GM12878 (cell line): ENCODE results near the gene CRHBP. TPM values are rescaled to one million over a fixed set of nuclear protein-coding genes. Genes with fewer than 3 reads are reported as not detected.
"Not testable (repeated sequence)": the region's sequence is repeated elsewhere in the genome, so short reads cannot be mapped to it uniquely, and the experiment has no call there.

ENCODE experiments used
- ATAC-seq: fragments of 200-7000 bp; cut with Tn5 transposase; 3 replicates; pipeline ENCODE4 v1.9.1; 2020; ENCODE audit warnings: mild to moderate bottlenecking, moderate library complexity
- BruUV-seq: library from RNA; stranded (reverse); fragments of 400-500 nt; replicated peaks from 2 replicates; lab custom pipeline; 2021; lab: Mats Ljungman, UMichigan
- CTCF ChIA-PET: fragments of 300-600 bp; sonication (Branson Sonifier 250); formaldehyde crosslinking; extraction: SDS; loops from one replicate; lab custom pipeline; 2021; ENCODE audit warnings: inconsistent platforms; lab: Yijun Ruan, JAX
- POLR2A ChIA-PET: fragments of 350-600 bp; formaldehyde crosslinking; extraction: SDS; loops from one replicate; lab custom pipeline; 2021; ENCODE audit warnings: inconsistent platforms; lab: Charles Lee
- RAD21 ChIA-PET: fragments of 300-600 bp; sonication (Branson Sonifier 250); formaldehyde crosslinking; loops from one replicate; lab custom pipeline; 2023; ENCODE audit warnings: antibody characterized with exemption; ENCODE audit not compliant: unreplicated experiment; lab: Charles Lee
- SMC1A ChIA-PET: fragments of 300-600 bp; sonication (Branson Sonifier 250); formaldehyde crosslinking; loops from one replicate; lab custom pipeline; 2023; ENCODE audit not compliant: unreplicated experiment, uncharacterized antibody; lab: Charles Lee
- DNase-seq: peaks from one replicate; pipeline ENCODE4 v3.0.0-alpha.2; 2011; ENCODE audit warnings: low read depth, low spot score
- FAIRE-seq: peaks from 3 replicates; lab custom pipeline; 2011; peaks lifted over from hg19 to GRCh38; lab: Jason Lieb, UNC
- H2AFZ ChIP-seq: 2 replicates; pipeline ENCODE4 v1.6.0; 2011; ENCODE audit warnings: low read depth, low read length, control low read depth; ENCODE audit not compliant: control insufficient read depth
- H3K27ac ChIP-seq: 2 replicates; pipeline ENCODE4 v1.5.1; 2011; ENCODE audit warnings: control low read depth; ENCODE audit not compliant: control insufficient read depth, insufficient read depth
- H3K27me3 ChIP-seq, 2 experiments: replicated peaks in 1 of 2; 2 replicates each; pipeline versions ENCODE4 v1.6.0 to v1.6.1; 2011; ENCODE audit warnings: low read length in 1 of 2; ENCODE audit not compliant: control insufficient read depth in 2 of 2, insufficient read depth in 2 of 2
- H3K36me3 ChIP-seq, 2 experiments: 2 replicates each; pipeline ENCODE4 v1.5.1; 2011; ENCODE audit warnings: low read length in 1 of 2; ENCODE audit not compliant: control insufficient read depth in 2 of 2, insufficient read depth in 2 of 2
- H3K4me1 ChIP-seq: 2 replicates; pipeline ENCODE4 v1.6.1; 2011; ENCODE audit warnings: mild to moderate bottlenecking, low read length, moderate library complexity, mixed read lengths; ENCODE audit not compliant: control insufficient read depth, insufficient read depth
- H3K4me2 ChIP-seq: 2 replicates; pipeline ENCODE4 v1.6.0; 2011; ENCODE audit warnings: control low read depth; ENCODE audit not compliant: control insufficient read depth, insufficient read depth
- H3K4me3 ChIP-seq: fragments of 200-600 bp; sonication (generic); 2 replicates; pipeline ENCODE4 v1.5.1; 2016
- H3K79me2 ChIP-seq: 2 replicates; pipeline ENCODE4 v1.6.0; 2011; ENCODE audit warnings: low read length; ENCODE audit not compliant: control insufficient read depth, insufficient read depth
- H3K9ac ChIP-seq: 2 replicates; pipeline ENCODE4 v1.8.0; 2011; ENCODE audit warnings: low read length, control low read depth, mixed read lengths; ENCODE audit not compliant: control insufficient read depth, insufficient read depth
- H3K9me3 ChIP-seq: replicated peaks from 3 replicates; pipeline ENCODE4 v1.5.1; 2011; ENCODE audit warnings: mild to moderate bottlenecking, low read length; ENCODE audit not compliant: control insufficient read depth, insufficient read depth
- H4K20me1 ChIP-seq: 2 replicates; pipeline ENCODE4 v1.6.0; 2011; ENCODE audit not compliant: control insufficient read depth, insufficient read depth
- POLR2A ChIP-seq: IDR thresholded peaks from 2 replicates; pipeline ENCODE4 v1.6.1; 2011; ENCODE audit warnings: low read depth, mild to moderate bottlenecking, low read length
- SPI1 ChIP-seq: IDR thresholded peaks from 2 replicates; pipeline ENCODE4 v1.6.1; 2011; ENCODE audit warnings: low read depth, mild to moderate bottlenecking, low read length, moderate library complexity, borderline replicate concordance; ENCODE audit not compliant: insufficient read depth
- WGBS: methylation state at CpG from one replicate; pipeline ENCODE4 v1.1.6; 2016; ENCODE audit warnings: low lambda C conversion rate; ENCODE audit not compliant: insufficient replicate concordance, insufficient coverage; ENCODE audit errors: missing lambda C conversion rate; 5-methylcytosine and 5-hydroxymethylcytosine counted together
- in situ Hi-C: fragments of 300-500 bp; cut with MboI; formaldehyde crosslinking; loops from 9 replicates; pipeline ENCODE4 v1.14.3; 2018; ENCODE audit warnings: mixed read lengths
- intact Hi-C: fragments of 100-400 bp; cut with micrococcal nuclease; formaldehyde crosslinking; loops from one replicate; pipeline ENCODE4 v1.14.2; 2022; ENCODE audit not compliant: unreplicated experiment
- polyA plus RNA-seq, 11 experiments: library from polyadenylated mRNA; depleted of rRNA in 4 of 11; unstranded in 6 of 11; stranded (reverse) in 5 of 11; fragments of >200 nt; fragmentation: Nextera tagmentation in 4 of 11; fragmentation: Illumina TruSeq in 1 of 11; extraction: Ambion mirVana in 4 of 11; extraction: Trizol in 1 of 11; gene quantifications; 1 replicate in 1 of 11; 2 replicates in 10 of 11; pipeline versions ENCODE4 v1.2.1 to v1.2.3, GENCODE V29; 2011 to 2016; ENCODE audit warnings: inconsistent platforms in 2 of 11, missing spikeins in 2 of 11, low read depth in 1 of 11
- total RNA-seq, 4 experiments: library from RNA; depleted of rRNA in 3 of 4; stranded (reverse); fragments of >200 nt in 3 of 4; fragmentation: Illumina TruSeq in 1 of 4; extraction: Trizol in 1 of 4; gene quantifications; 2 replicates each; pipeline versions ENCODE4 v1.2.1 to v1.2.3, GENCODE V29; 2013 to 2021
- TF ChIP-seq, protein P1 (sequence below): fragments of 450-650 bp; IDR thresholded peaks from 2 replicates; pipeline ENCODE4 v1.6.1; 2016; ENCODE audit warnings: mild to moderate bottlenecking
- TF ChIP-seq, protein P2 (sequence below): IDR thresholded peaks from 2 replicates; pipeline ENCODE4 v1.6.1; 2012; ENCODE audit warnings: low read depth, low read length, improper control_type of control experiment
- TF ChIP-seq, protein P3 (sequence below): fragments of 450-650 bp; IDR thresholded peaks from 2 replicates; pipeline ENCODE4 v1.6.1; 2018; ENCODE audit warnings: borderline replicate concordance, mild to moderate bottlenecking; ENCODE audit not compliant: partially characterized antibody

The CRHBP gene
- total and polyA plus RNA-seq, 10 of the 15 experiments (the other 5 are each of a cell fraction or from before 2014, with no cell fraction given): 0.04 to 0.32 TPM; not detected in 8

DNA sequence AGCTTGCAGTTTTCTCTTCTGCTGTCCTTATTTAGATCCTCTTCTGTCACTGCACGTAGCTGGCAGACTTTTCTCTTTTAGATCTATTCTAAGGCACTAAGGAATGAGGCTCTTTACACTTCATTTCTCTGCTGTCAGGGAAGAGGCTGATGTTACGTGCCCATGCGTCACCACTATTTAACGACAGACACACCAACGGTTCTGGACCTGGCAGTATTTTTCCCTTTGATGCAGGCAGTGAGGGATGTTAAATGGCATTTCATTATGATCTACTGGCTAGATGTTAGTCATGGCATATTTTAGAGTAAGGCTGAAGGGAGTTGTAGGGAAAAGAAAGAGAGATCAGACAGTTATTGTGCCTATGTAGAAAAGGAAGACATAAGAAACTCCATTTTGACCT, 8.2 kb upstream of the CRHBP start (continued):
- TF ChIP-seq, protein P1, sequence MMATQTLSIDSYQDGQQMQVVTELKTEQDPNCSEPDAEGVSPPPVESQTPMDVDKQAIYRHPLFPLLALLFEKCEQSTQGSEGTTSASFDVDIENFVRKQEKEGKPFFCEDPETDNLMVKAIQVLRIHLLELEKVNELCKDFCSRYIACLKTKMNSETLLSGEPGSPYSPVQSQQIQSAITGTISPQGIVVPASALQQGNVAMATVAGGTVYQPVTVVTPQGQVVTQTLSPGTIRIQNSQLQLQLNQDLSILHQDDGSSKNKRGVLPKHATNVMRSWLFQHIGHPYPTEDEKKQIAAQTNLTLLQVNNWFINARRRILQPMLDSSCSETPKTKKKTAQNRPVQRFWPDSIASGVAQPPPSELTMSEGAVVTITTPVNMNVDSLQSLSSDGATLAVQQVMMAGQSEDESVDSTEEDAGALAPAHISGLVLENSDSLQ: no peak
- TF ChIP-seq POLR2A (no peak), SPI1 (no peak)
- TF ChIP-seq, protein P2, sequence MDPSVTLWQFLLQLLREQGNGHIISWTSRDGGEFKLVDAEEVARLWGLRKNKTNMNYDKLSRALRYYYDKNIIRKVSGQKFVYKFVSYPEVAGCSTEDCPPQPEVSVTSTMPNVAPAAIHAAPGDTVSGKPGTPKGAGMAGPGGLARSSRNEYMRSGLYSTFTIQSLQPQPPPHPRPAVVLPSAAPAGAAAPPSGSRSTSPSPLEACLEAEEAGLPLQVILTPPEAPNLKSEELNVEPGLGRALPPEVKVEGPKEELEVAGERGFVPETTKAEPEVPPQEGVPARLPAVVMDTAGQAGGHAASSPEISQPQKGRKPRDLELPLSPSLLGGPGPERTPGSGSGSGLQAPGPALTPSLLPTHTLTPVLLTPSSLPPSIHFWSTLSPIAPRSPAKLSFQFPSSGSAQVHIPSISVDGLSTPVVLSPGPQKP: no peak
- TF ChIP-seq, protein P3, sequence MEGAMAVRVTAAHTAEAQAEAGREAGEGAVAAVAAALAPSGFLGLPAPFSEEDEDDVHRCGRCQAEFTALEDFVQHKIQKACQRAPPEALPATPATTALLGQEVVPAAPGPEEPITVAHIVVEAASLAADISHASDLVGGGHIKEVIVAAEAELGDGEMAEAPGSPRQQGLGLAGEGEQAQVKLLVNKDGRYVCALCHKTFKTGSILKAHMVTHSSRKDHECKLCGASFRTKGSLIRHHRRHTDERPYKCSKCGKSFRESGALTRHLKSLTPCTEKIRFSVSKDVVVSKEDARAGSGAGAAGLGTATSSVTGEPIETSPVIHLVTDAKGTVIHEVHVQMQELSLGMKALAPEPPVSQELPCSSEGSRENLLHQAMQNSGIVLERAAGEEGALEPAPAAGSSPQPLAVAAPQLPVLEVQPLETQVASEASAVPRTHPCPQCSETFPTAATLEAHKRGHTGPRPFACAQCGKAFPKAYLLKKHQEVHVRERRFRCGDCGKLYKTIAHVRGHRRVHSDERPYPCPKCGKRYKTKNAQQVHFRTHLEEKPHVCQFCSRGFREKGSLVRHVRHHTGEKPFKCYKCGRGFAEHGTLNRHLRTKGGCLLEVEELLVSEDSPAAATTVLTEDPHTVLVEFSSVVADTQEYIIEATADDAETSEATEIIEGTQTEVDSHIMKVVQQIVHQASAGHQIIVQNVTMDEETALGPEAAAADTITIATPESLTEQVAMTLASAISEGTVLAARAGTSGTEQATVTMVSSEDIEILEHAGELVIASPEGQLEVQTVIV: no peak
- TF ChIP-seq, all 136 proteins: peak for 0

DNA sequence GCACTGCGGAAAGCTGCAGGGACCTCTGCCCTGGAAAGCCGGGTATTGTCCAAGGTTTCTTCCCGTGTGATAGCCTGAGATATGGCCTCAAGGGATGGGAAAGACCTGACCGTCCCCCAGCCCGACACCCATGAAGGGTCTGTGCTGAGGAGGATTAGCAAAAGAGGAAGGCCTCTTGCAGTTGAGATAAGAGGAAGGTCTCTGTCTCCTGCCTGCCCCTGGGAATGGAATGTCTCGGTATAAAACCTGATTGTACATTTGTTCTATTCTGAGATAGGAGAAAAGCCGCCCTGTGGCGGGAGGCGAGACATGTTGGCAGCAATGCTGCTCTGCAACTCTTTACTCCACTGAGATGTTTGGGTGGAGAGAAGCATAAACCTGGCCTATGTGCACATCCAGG, 7.6 kb upstream of the CRHBP start:
- POLR2A ChIA-PET, intact Hi-C loops, H3K4me1 ChIP-seq, H3K27me3 ChIP-seq, H3K27ac ChIP-seq, SMC1A ChIA-PET, H3K36me3 ChIP-seq, RAD21 ChIA-PET, H4K20me1 ChIP-seq, H2AFZ ChIP-seq, CTCF ChIA-PET, FAIRE-seq, H3K4me2 ChIP-seq, H3K9ac ChIP-seq, H3K9me3 ChIP-seq, ATAC-seq, in situ Hi-C loops, DNase-seq, BruUV-seq, H3K79me2 ChIP-seq, H3K4me3 ChIP-seq: not testable (repeated sequence)
- 47% methylated on average over 9 of the region's 9 CpGs for WGBS
